GM12878 (cell line): ENCODE results near the gene COL23A1. TPM values are rescaled to one million over a fixed set of nuclear protein-coding genes. Genes with fewer than 3 reads are reported as not detected.

Experiments used
- ASH2L ChIP-seq: fragments of 300-600, 200-600 bp; sonication (generic); IDR thresholded peaks from 2 replicates; pipeline ENCODE4 v1.6.1; 2017; ENCODE audit warnings: low read depth, mild to moderate bottlenecking, borderline replicate concordance
- BCLAF1 ChIP-seq: fragments of 450-650 bp; IDR thresholded peaks from 2 replicates; pipeline ENCODE4 v1.6.1; 2017; ENCODE audit warnings: antibody characterized with exemption, mild to moderate bottlenecking, moderate library complexity
- IRF5 ChIP-seq: fragments of 450-650 bp; IDR thresholded peaks from 2 replicates; pipeline ENCODE4 v1.6.1; 2017; ENCODE audit warnings: borderline replicate concordance
- MYC ChIP-seq: IDR thresholded peaks from 2 replicates; pipeline ENCODE4 v1.6.1; 2011; ENCODE audit warnings: mild to moderate bottlenecking, low read length, moderate library complexity, inconsistent platforms; ENCODE audit not compliant: insufficient read depth, insufficient replicate concordance, insufficient read length, severe bottlenecking
- PAX8 ChIP-seq: fragments of 450-650 bp; IDR thresholded peaks from 2 replicates; pipeline ENCODE4 v1.6.1; 2017; ENCODE audit warnings: mild to moderate bottlenecking, moderate library complexity
- SRF ChIP-seq, 2 experiments: IDR thresholded peaks; 2 replicates each; pipeline ENCODE4 v1.6.1; 2011; ENCODE audit warnings: low read depth in 2 of 2, low read length in 2 of 2, mild to moderate bottlenecking in 1 of 2, moderate library complexity in 1 of 2
- TARDBP ChIP-seq: IDR thresholded peaks from 2 replicates; pipeline ENCODE4 v1.6.1; 2016; ENCODE audit warnings: borderline replicate concordance
- polyA plus RNA-seq, 11 experiments: library from polyadenylated mRNA; depleted of rRNA in 4 of 11; unstranded in 6 of 11; stranded (reverse) in 5 of 11; fragments of >200 nt; fragmentation: Nextera tagmentation in 4 of 11; fragmentation: Illumina TruSeq in 1 of 11; extraction: Ambion mirVana in 4 of 11; extraction: Trizol in 1 of 11; gene quantifications; 1 replicate in 1 of 11; 2 replicates in 10 of 11; pipeline versions ENCODE4 v1.2.1 to v1.2.3, GENCODE V29; 2011 to 2016; ENCODE audit warnings: inconsistent platforms in 2 of 11, missing spikeins in 2 of 11, low read depth in 1 of 11
- total RNA-seq, 4 experiments: library from RNA; depleted of rRNA in 3 of 4; stranded (reverse); fragments of >200 nt in 3 of 4; fragmentation: Illumina TruSeq in 1 of 4; extraction: Trizol in 1 of 4; gene quantifications; 2 replicates each; pipeline versions ENCODE4 v1.2.1 to v1.2.3, GENCODE V29; 2013 to 2021

Gene COL23A1
- total and polyA plus RNA-seq, 10 of the 15 experiments (the other 5 are each of a cell fraction or from before 2014, with no cell fraction given): 0.03 to 0.83 (median 0.09) TPM; not detected in 5

- TF ChIP-seq TARDBP (no peak), IRF5 (no peak), SRF (IDR thresholded peaks at IDR 0.05; ENCODE audit: low read depth in 2 of 2, low read length in 2 of 2) (no peak), PAX8 (no peak), BCLAF1 (no peak), MYC (no peak), ASH2L (no peak)
Observed at GRCh38 chr5:178304761-178305645, 285.2 kb downstream of the COL23A1 start (continued).
